ENCODE measurements around the gene NAA15. TPM values are rescaled to one million over a fixed set of nuclear protein-coding genes. Genes with fewer than 3 reads are reported as not detected.

NAA15 gene
- total and polyA plus RNA-seq, 8 donors, result 3.2 to 22.1 (median 14.7) TPM

DNA sequence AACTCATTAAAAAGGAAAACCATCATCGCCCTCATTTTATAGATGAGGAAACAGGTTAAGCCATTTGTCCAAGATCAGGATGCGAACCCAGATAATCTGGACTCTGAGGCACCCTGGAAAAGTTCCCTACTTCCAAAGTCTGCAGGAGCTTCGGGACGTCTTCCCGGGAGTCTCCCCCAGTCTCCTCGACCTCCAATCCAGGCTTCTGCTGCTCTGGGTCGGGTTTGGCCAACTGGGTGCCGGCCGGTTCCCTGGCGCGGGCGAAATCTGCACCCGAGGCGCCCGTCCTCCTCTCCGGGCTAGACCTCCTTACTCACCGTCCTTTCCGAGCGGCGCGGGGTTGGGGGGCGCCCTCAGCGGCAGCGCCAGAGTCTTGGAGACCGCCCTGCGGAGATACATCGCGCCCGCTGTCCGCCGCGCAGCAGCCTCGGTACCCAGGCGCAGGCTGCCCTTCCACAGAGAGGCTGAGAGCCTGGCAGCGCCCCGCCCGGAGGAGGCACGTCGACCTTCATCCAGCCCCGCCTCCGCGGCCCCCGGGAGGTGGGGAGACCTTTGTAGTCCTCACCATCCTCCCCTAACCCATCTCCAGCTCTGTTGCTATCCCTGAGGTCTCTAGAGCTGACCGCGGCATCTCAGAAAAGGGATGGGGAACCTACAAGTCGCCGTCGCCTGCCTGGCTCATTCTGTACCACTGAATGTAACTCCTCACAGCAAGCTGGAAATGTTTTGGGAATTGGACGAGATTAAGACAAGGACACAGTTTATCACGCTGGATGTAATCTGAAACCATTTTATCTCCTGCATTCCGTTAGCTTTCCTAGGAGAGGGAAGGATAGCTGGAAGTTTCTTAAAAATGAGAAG, 21.3 kb upstream of the NAA15 start, which contains the start of gene MGARP:
TSS of gene MGARP (minus strand) at position 466 of the 861 bp plus-strand sequence. CDS start at position 399, 67 bp downstream.
- Histone ChIP-seq H3K4me3 (peak within 1 kb of the TSS in 2 of 4 donors; percentile 23 to 39), H3K27me3 (peaks cover 0 to 15% (median 2%) of the 10 kb centered on the region in 4 donors), H3K27ac (no peak within 1 kb of the TSS), H3K36me3 (no peaks in the 10 kb centered on the region), H3K9me3 (no peaks in the 10 kb centered on the region), H3K4me1 (peaks cover 0 to 3% (median 0%) of the 10 kb centered on the region in 3 donors)
- DNase-seq, result peak in 4 of 6 donors; percentile 13 to 66 (median 40)
- no peak for FAIRE-seq
- intact Hi-C loops (cut with DNase I), result loop anchor here in 1 of 3 donors (10.0 kb wide), 1 partner anchor 165 kb away; no protein-coding TSS in a partner anchor
- TF ChIP-seq, protein P1, sequence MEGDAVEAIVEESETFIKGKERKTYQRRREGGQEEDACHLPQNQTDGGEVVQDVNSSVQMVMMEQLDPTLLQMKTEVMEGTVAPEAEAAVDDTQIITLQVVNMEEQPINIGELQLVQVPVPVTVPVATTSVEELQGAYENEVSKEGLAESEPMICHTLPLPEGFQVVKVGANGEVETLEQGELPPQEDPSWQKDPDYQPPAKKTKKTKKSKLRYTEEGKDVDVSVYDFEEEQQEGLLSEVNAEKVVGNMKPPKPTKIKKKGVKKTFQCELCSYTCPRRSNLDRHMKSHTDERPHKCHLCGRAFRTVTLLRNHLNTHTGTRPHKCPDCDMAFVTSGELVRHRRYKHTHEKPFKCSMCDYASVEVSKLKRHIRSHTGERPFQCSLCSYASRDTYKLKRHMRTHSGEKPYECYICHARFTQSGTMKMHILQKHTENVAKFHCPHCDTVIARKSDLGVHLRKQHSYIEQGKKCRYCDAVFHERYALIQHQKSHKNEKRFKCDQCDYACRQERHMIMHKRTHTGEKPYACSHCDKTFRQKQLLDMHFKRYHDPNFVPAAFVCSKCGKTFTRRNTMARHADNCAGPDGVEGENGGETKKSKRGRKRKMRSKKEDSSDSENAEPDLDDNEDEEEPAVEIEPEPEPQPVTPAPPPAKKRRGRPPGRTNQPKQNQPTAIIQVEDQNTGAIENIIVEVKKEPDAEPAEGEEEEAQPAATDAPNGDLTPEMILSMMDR (IDR thresholded peaks at IDR 0.05), result no peak
- 9 to 10% methylated on average over 49 to 51 of the region's 51 CpGs for WGBS, 2 donors
- ATAC-seq, result peak; percentile 56 to 75 (median 73)

DNA sequence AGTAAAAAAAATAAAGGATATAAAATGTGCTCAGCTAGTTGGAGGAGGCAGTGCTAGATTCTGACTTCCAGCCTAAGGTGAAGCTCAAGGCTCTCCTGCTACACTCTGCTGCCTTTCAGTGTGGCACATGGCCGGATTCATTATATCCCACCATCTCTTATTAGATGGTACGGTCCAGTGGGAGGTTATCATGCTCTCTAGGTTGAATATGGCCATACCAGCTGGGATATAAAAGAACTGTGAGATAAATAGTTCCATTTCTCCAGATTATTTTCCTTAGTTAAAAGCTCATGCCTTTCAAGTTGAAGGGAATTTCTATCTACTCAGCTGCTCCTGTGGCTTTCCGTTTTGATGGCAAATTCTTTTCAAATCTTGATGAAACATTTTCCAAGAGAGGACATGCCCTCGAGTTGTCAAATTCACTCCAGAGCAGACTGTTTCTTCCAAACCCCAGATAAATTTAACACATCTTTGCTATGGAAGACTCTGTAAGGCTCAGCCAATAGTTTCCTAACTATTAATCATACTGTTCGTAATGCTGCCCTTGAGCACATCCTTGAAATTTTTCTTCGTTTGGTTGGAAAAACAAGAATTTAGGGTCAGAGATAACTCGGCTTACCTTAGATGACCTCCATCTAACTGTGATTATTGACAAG, 19.1 kb upstream of the NAA15 start:
- Histone ChIP-seq H3K9me3 (no peaks in the 10 kb centered on the region), H3K4me1 (peaks cover 0 to 3% (median 0%) of the 10 kb centered on the region in 3 donors), H3K27me3 (peaks cover 0 to 15% (median 2%) of the 10 kb centered on the region in 4 donors), H3K36me3 (no peaks in the 10 kb centered on the region), H3K4me3 (no peak overlapping the region), H3K27ac (no peak overlapping the region)
- DNase-seq (no peak), FAIRE-seq (no peak), ATAC-seq (no peak)
- TF ChIP-seq, protein P1 (IDR thresholded peaks at IDR 0.05), result no peak
- WGBS, 2 donors, result 50 to 57% methylated on average over 7 of the region's 7 CpGs
- intact Hi-C loops (cut with DNase I), result loop anchor here in 1 of 3 donors (10.0 kb wide), 1 partner anchor 167 kb away; no protein-coding TSS in a partner anchor

- Histone ChIP-seq H3K27me3 (peaks cover 0 to 15% (median 2%) of the 10 kb centered on the region in 4 donors), H3K4me3 (no peak overlapping the region), H3K9me3 (no peaks in the 10 kb centered on the region), H3K27ac (no peak overlapping the region), H3K4me1 (peaks cover 0 to 3% (median 0%) of the 10 kb centered on the region in 3 donors), H3K36me3 (no peaks in the 10 kb centered on the region)
- TF ChIP-seq, protein P1 (IDR thresholded peaks at IDR 0.05), result no peak
- intact Hi-C loops (cut with DNase I), result loop anchor here in 1 of 3 donors (10.0 kb wide), 1 partner anchor 168 kb away; no protein-coding TSS in a partner anchor
- DNase-seq (no peak), ATAC-seq (no peak), FAIRE-seq (no peak)
Measured at GRCh38 chr4:139282721-139283075, 18.6 kb upstream of the NAA15 start.

GRCh38 chr4:139286186-139286698, 15.1 kb upstream of the NAA15 start:
- Histone ChIP-seq H3K4me3 (no peak overlapping the region), H3K9me3 (no peaks in the 10 kb centered on the region), H3K36me3 (peaks cover 0 to 21% (median 0%) of the 10 kb centered on the region in 3 donors), H3K27ac (no peak overlapping the region), H3K27me3 (no peaks in the 10 kb centered on the region), H3K4me1 (no peaks in the 10 kb centered on the region)
- TF ChIP-seq, protein P1 (IDR thresholded peaks at IDR 0.05), result no peak
- WGBS, 2 donors, result 98% methylated on average over 7 of the region's 7 CpGs
- intact Hi-C loops (cut with DNase I), result loop anchor here in 1 of 3 donors (10.0 kb wide), 1 partner anchor 171 kb away; no protein-coding TSS in a partner anchor
- DNase-seq (no peak), FAIRE-seq (no peak), ATAC-seq (no peak)
